ENCODE data around the gene PGS1.

The PGS1 gene

GRCh38 chr17:78433780-78434335, 55.4 kb downstream of the PGS1 start:
- no peak for DNase-seq (ENCODE audit: low read depth)
- no peak overlapping the region for H3K4me3 ChIP-seq (ENCODE audit: low read depth, low read length)
- no peak for TF ChIP-seq MYC (IDR thresholded peaks at IDR 0.05; ENCODE audit: low read depth, low read length)

- H3K4me3 ChIP-seq (ENCODE audit: low read depth, low read length), result no peak overlapping the region
- TF ChIP-seq CTCF (IDR thresholded peaks at IDR 0.05; ENCODE audit: low read depth, low read length) (no peak), POLR2A (IDR thresholded peaks at IDR 0.05; ENCODE audit: extremely low read depth, insufficient read length) (no peak), MAX (IDR thresholded peaks at IDR 0.05; ENCODE audit: low read depth, low read length) (no peak), MYC (IDR thresholded peaks at IDR 0.05; ENCODE audit: low read depth, low read length) (no peak)
- DNase-seq (ENCODE audit: low read depth), result no peak
These were observed 56.2 kb downstream of the PGS1 start for GRCh38 chr17:78434455-78435329.

GRCh38 chr17:78435330-78436005, 57.0 kb downstream of the PGS1 start:
- no peak overlapping the region for H3K4me3 ChIP-seq (ENCODE audit: low read depth, low read length)
- TF ChIP-seq POLR2A (IDR thresholded peaks at IDR 0.05; ENCODE audit: extremely low read depth, insufficient read length) (no peak), MYC (IDR thresholded peaks at IDR 0.05; ENCODE audit: low read depth, low read length) (no peak), CTCF (IDR thresholded peaks at IDR 0.05; ENCODE audit: low read depth, low read length) (no peak), MAX (IDR thresholded peaks at IDR 0.05; ENCODE audit: low read depth, low read length) (no peak)
- DNase-seq (ENCODE audit: low read depth), result no peak

- no peak overlapping the region for H3K4me3 ChIP-seq (ENCODE audit: low read depth, low read length)
- no peak for DNase-seq (ENCODE audit: low read depth)
- no peak for TF ChIP-seq POLR2A (IDR thresholded peaks at IDR 0.05; ENCODE audit: extremely low read depth, insufficient read length)
- TF ChIP-seq MAX (IDR thresholded peaks at IDR 0.05; ENCODE audit: low read depth, low read length), result no peak
- no peak for TF ChIP-seq MYC (IDR thresholded peaks at IDR 0.05; ENCODE audit: low read depth, low read length)
- TF ChIP-seq CTCF (IDR thresholded peaks at IDR 0.05; ENCODE audit: low read depth, low read length), result no peak
These were observed 59.2 kb downstream of the PGS1 start for GRCh38 chr17:78437508-78438169.

GRCh38 chr17:78438271-78438691, 59.8 kb downstream of the PGS1 start:
- TF ChIP-seq MYC (IDR thresholded peaks at IDR 0.05; ENCODE audit: low read depth, low read length) (no peak), MAX (IDR thresholded peaks at IDR 0.05; ENCODE audit: low read depth, low read length) (no peak), POLR2A (IDR thresholded peaks at IDR 0.05; ENCODE audit: extremely low read depth, insufficient read length) (no peak), CTCF (IDR thresholded peaks at IDR 0.05; ENCODE audit: low read depth, low read length) (no peak)
- no peak for DNase-seq (ENCODE audit: low read depth)

More at GRCh38 chr17:78438271-78438691, 59.8 kb downstream of the PGS1 start:
- no peak overlapping the region for H3K4me3 ChIP-seq (ENCODE audit: low read depth, low read length)
